Measurements from ENCODE around the gene PIGC.
A peak's percentile ranks its signal among the peaks of the same experiment; 100 is the strongest.

The PIGC gene

GRCh38 chr1:172443666-172444453 lies at the start of gene PIGC:
TSS of gene PIGC (minus strand) at chr1:172444069. CDS start at chr1:172442622, 1,447 bp downstream.
- TF ChIP-seq CTCF (conservative IDR thresholded peaks at IDR 0.05; ENCODE audit: low read depth): peak; percentile 89
- peak within 1 kb of the TSS; percentile 70 for H3K27ac ChIP-seq
- DNase-seq (ENCODE audit: low spot score): peak; percentile 90
- ChIA-PET POLR2A (ENCODE audit: low non-redundant PET) (no interaction called here), CTCF (interaction anchor here (0.6 to 1.1 kb wide), 9 partner anchors 9 to 658 kb away, joined by 3 read pairs; no protein-coding TSS in a partner anchor)

- DNase-seq (ENCODE audit: low spot score): no peak
- CTCF ChIA-PET: no interaction called here
- H3K27ac ChIP-seq: no peak overlapping the region
- POLR2A ChIA-PET (ENCODE audit: low non-redundant PET): no interaction called here
- no peak for TF ChIP-seq CTCF (conservative IDR thresholded peaks at IDR 0.05; ENCODE audit: low read depth)
Observed at GRCh38 chr1:172492421-172492820, 48.6 kb upstream of the PIGC start.

- TF ChIP-seq CTCF (conservative IDR thresholded peaks at IDR 0.05; ENCODE audit: low read depth): no peak
- POLR2A ChIA-PET (ENCODE audit: low non-redundant PET): no interaction called here
- H3K27ac ChIP-seq: no peak overlapping the region
- no peak for DNase-seq (ENCODE audit: low spot score)
- CTCF ChIA-PET: interaction anchor here (0.6 kb wide), 1 partner anchor 939 kb away, joined by 3 read pairs; no protein-coding TSS in a partner anchor
Observed at GRCh38 chr1:172489847-172490246, 46.0 kb upstream of the PIGC start.

- POLR2A ChIA-PET (ENCODE audit: low non-redundant PET): no interaction called here
- DNase-seq (ENCODE audit: low spot score): no peak
- H3K27ac ChIP-seq: no peak overlapping the region
- no peak for TF ChIP-seq CTCF (conservative IDR thresholded peaks at IDR 0.05; ENCODE audit: low read depth)
- CTCF ChIA-PET: interaction anchor here (0.5 to 0.6 kb wide), 2 partner anchors 500 to 1076 kb away, joined by 3 read pairs; no protein-coding TSS in a partner anchor
Observed at GRCh38 chr1:172488393-172488792, 44.5 kb upstream of the PIGC start.

GRCh38 chr1:172487550-172487949 lies 43.7 kb upstream of the PIGC start:
- H3K27ac ChIP-seq: no peak overlapping the region
- no peak for TF ChIP-seq CTCF (conservative IDR thresholded peaks at IDR 0.05; ENCODE audit: low read depth)
- POLR2A ChIA-PET (ENCODE audit: low non-redundant PET): no interaction called here
- no peak for DNase-seq (ENCODE audit: low spot score)
- CTCF ChIA-PET: no interaction called here

- no peak for DNase-seq (ENCODE audit: low spot score)
- no peak for TF ChIP-seq CTCF (conservative IDR thresholded peaks at IDR 0.05; ENCODE audit: low read depth)
- CTCF ChIA-PET: no interaction called here
- POLR2A ChIA-PET (ENCODE audit: low non-redundant PET): no interaction called here
- no peak overlapping the region for H3K27ac ChIP-seq
Observed at GRCh38 chr1:172486805-172487454, 43.1 kb upstream of the PIGC start.
